Measurements from ENCODE around the gene PNKD.

Gene PNKD

GRCh38 chr2:218383892-218384519 is 113.7 kb downstream of the PNKD start:
- DNase-seq = no peak

GRCh38 chr2:218384975-218385374 is 114.7 kb downstream of the PNKD start:
- DNase-seq = no peak

GRCh38 chr2:218386505-218387368 is 116.4 kb downstream of the PNKD start:
- DNase-seq = no peak

- DNase-seq = no peak
Observed at GRCh38 chr2:218387369-218388194, 117.3 kb downstream of the PNKD start.

- no peak for DNase-seq
Observed at GRCh38 chr2:218389333-218390150, 119.2 kb downstream of the PNKD start.

GRCh38 chr2:218391202-218391601 is 120.9 kb downstream of the PNKD start:
- no peak for DNase-seq

GRCh38 chr2:218392459-218392858 is 122.1 kb downstream of the PNKD start:
- no peak for DNase-seq

GRCh38 chr2:218392891-218393462 is 122.7 kb downstream of the PNKD start:
- DNase-seq = no peak

- DNase-seq = peak; percentile 48
Observed at GRCh38 chr2:218393750-218394290, 123.5 kb downstream of the PNKD start.

GRCh38 chr2:218394298-218395089 is 124.2 kb downstream of the PNKD start:
- DNase-seq = no peak

- no peak for DNase-seq
Observed at GRCh38 chr2:218395090-218395444, 124.7 kb downstream of the PNKD start.

- DNase-seq = no peak
Observed at GRCh38 chr2:218395456-218395825, 125.1 kb downstream of the PNKD start.

GRCh38 chr2:218395826-218396687 is 125.7 kb downstream of the PNKD start:
- peak; percentile 96 for DNase-seq
